H1 (cell line): ENCODE results near the gene TCF7. TPM values are rescaled to one million over a fixed set of nuclear protein-coding genes. Genes with fewer than 3 reads are reported as not detected.

ENCODE experiments used
- ATF2 ChIP-seq: IDR thresholded peaks from 2 replicates; pipeline ENCODE4 v1.6.1; 2012; ENCODE audit warnings: low read length, inconsistent platforms
- CTBP2 ChIP-seq: IDR thresholded peaks from 2 replicates; pipeline ENCODE4 v1.7.0; 2011; ENCODE audit warnings: borderline replicate concordance, mild to moderate bottlenecking, moderate library complexity, mixed read lengths, low read length; ENCODE audit not compliant: insufficient read depth, insufficient read length
- EGR1 ChIP-seq: IDR thresholded peaks from 2 replicates; pipeline ENCODE4 v1.6.1; 2011; ENCODE audit warnings: low read depth, low read length, borderline replicate concordance
- EZH2 ChIP-seq: fragments of 200-600 bp; sonication (generic); IDR thresholded peaks from 2 replicates; pipeline ENCODE4 v1.7.1; 2012; ENCODE audit warnings: low read depth, mild to moderate bottlenecking, moderate library complexity, low read length, inconsistent platforms; ENCODE audit not compliant: severe bottlenecking
- FOSL1 ChIP-seq: IDR thresholded peaks from 2 replicates; pipeline ENCODE4 v1.6.1; 2011; ENCODE audit warnings: mild to moderate bottlenecking, low read depth, low read length, moderate library complexity; ENCODE audit not compliant: insufficient read depth
- GTF2F1 ChIP-seq: IDR thresholded peaks from 2 replicates; pipeline ENCODE4 v1.6.1; 2012; ENCODE audit warnings: low read depth, low read length, improper control_type of control experiment, borderline replicate concordance
- HDAC2 ChIP-seq, 2 experiments: fragments of 300-600 bp in 1 of 2; sonication (generic) in 1 of 2; IDR thresholded peaks; 2 replicates each; pipeline ENCODE4 v1.6.1; 2011 to 2012; ENCODE audit warnings: low read depth in 2 of 2, low read length in 2 of 2, mild to moderate bottlenecking in 2 of 2, moderate library complexity in 2 of 2, borderline replicate concordance in 1 of 2, inconsistent platforms in 1 of 2
- JUN ChIP-seq: IDR thresholded peaks from 2 replicates; pipeline ENCODE4 v1.6.1; 2011; ENCODE audit warnings: low read depth, mild to moderate bottlenecking, improper control_type of control experiment, low read length
- KDM1A ChIP-seq: fragments of 200-600, 300-600 bp; sonication (generic); IDR thresholded peaks from 2 replicates; pipeline ENCODE4 v1.7.1; 2016; ENCODE audit warnings: mild to moderate bottlenecking, low read length, borderline replicate concordance
- KDM4A ChIP-seq: IDR thresholded peaks from one replicate; pipeline ENCODE4 v1.7.1; 2012; ENCODE audit warnings: low read depth, mild to moderate bottlenecking, moderate library complexity, low read length, inconsistent platforms; ENCODE audit not compliant: severe bottlenecking
- RAD21 ChIP-seq, 2 experiments: IDR thresholded peaks in 1 of 2; conservative IDR thresholded peaks in 1 of 2; 2 replicates each; pipeline ENCODE4 v1.6.1; 2011; ENCODE audit warnings: low read depth in 2 of 2, low read length in 2 of 2, improper control_type of control experiment in 1 of 2, inconsistent platforms in 1 of 2, mild to moderate bottlenecking in 1 of 2, moderate library complexity in 1 of 2
- RFX5 ChIP-seq: IDR thresholded peaks from 2 replicates; pipeline ENCODE4 v1.6.1; 2011; ENCODE audit warnings: low read depth, low read length, improper control_type of control experiment, borderline replicate concordance
- RNF2 ChIP-seq: fragments of 200-900, 300-1000 bp; sonication (generic); IDR thresholded peaks from 2 replicates; pipeline ENCODE4 v1.7.1; 2016; ENCODE audit warnings: borderline replicate concordance, low read depth, mild to moderate bottlenecking, antibody characterized with exemption, low read length; ENCODE audit not compliant: poor library complexity, severe bottlenecking; ENCODE audit errors: missing control alignments
- SAP30 ChIP-seq: fragments of 300-600 bp; sonication (generic); IDR thresholded peaks from 2 replicates; pipeline ENCODE4 v1.7.1; 2012; ENCODE audit warnings: low read length, moderate library complexity, mild to moderate bottlenecking, inconsistent platforms; ENCODE audit not compliant: insufficient read depth, insufficient replicate concordance
- SUZ12 ChIP-seq: fragments of 200-600 bp; sonication (generic); IDR thresholded peaks from 2 replicates; pipeline ENCODE4 v1.6.1; 2012; ENCODE audit warnings: mild to moderate bottlenecking, inconsistent platforms, low read length, moderate library complexity, mixed read lengths
- TAF1 ChIP-seq: IDR thresholded peaks from 2 replicates; pipeline ENCODE4 v1.6.1; 2011; ENCODE audit warnings: mild to moderate bottlenecking, low read depth, low read length
- TAF7 ChIP-seq: optimal IDR thresholded peaks from 2 replicates; pipeline ENCODE3; 2011; ENCODE audit warnings: low read depth, mild to moderate bottlenecking, inconsistent platforms, low read length, moderate library complexity, borderline replicate concordance
- TEAD4 ChIP-seq: IDR thresholded peaks from 2 replicates; pipeline ENCODE4 v1.6.1; 2012; ENCODE audit warnings: low read depth, low read length, inconsistent platforms, mixed read lengths
- USF2 ChIP-seq: IDR thresholded peaks from 2 replicates; pipeline ENCODE4 v1.6.1; 2011; ENCODE audit warnings: low read length, improper control_type of control experiment
- polyA plus RNA-seq, 7 experiments: library from polyadenylated mRNA; depleted of rRNA in 3 of 7; stranded (reverse) in 5 of 7; unstranded in 2 of 7; fragments of >200 nt in 5 of 7; fragments of 200-250 nt in 2 of 7; gene quantifications; 1 replicate in 5 of 7; 2 replicates in 1 of 7; 4 replicates in 1 of 7; pipeline versions ENCODE4 v1.2.1 to v1.2.3, GENCODE V29; 2011 to 2013; ENCODE audit warnings: missing spikeins in 2 of 7, mixed read lengths in 2 of 7
- total RNA-seq: library from RNA; stranded (reverse); fragmentation: NEBNext Ultra II Directional; extraction: Animal tissue kit (Norgen Biotek cat#: 25700); gene quantifications from 2 replicates; pipeline ENCODE4 v1.2.1, GENCODE V29; 2021

The TCF7 gene
- total and polyA plus RNA-seq, 2 of the 8 experiments (the other 6 are each of a cell fraction or from before 2014, with no cell fraction given) = 4.7 to 8.5 TPM

- peak; percentile 92 for TF ChIP-seq TEAD4
- no peak for TF ChIP-seq USF2
- no peak for TF ChIP-seq KDM4A
- TF ChIP-seq RAD21 (IDR thresholded peaks at IDR 0.05 in 1 of 2, conservative IDR thresholded peaks at IDR 0.05 in 1 of 2; ENCODE audit: low read depth in 2 of 2, low read length in 2 of 2) = peak; percentile 71 to 75
- no peak for TF ChIP-seq EZH2
- TF ChIP-seq HDAC2 (IDR thresholded peaks at IDR 0.05; ENCODE audit: borderline replicate concordance in 1 of 2, low read depth in 2 of 2, low read length in 2 of 2) = no peak
- no peak for TF ChIP-seq TAF7
- no peak for TF ChIP-seq ATF2
- TF ChIP-seq JUN = no peak
- no peak for TF ChIP-seq EGR1
- TF ChIP-seq CTBP2 = no peak
- TF ChIP-seq SAP30 = no peak
- TF ChIP-seq FOSL1 = no peak
- TF ChIP-seq SUZ12 = no peak
- TF ChIP-seq KDM1A = peak; percentile 41; the same call in 1 of the 2 replicates
- TF ChIP-seq RNF2 = no peak
- TF ChIP-seq RFX5 = no peak
- no peak for TF ChIP-seq TAF1
- no peak for TF ChIP-seq GTF2F1
These were observed 26.2 kb downstream of the TCF7 start (continued) for GRCh38 chr5:134140530-134141201.
